Measurements from ENCODE around the gene TUT7. TPM values are rescaled to one million over a fixed set of nuclear protein-coding genes. Genes with fewer than 3 reads are reported as not detected.

Gene TUT7
- total and polyA plus RNA-seq, 2 experiments from 2014 or later = 21.4 to 23.8 TPM

DNA sequence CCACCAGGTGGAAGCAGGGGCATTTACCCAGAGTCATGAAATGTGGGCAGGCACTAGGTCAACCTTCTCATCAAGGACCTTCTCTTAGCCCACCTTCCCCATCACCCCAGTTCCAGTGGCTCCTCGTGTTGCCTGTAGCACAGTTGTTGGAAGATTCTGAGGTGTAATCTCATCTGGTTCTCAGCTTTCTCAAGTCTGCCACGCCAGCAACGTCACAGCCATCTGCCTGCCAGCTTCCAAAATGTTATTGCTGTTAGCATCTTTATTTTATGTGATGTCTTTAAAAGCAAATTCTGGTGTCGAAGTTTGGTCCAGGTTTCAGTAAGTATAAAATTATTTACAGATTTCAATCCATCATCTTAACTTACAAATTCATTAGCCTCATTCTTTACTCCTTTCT is 105.5 kb downstream of the TUT7 start (continued):
- no peak for TF ChIP-seq ETS1 (IDR thresholded peaks at IDR 0.05)

GRCh38 chr9:86246752-86247161 is 107.5 kb downstream of the TUT7 start:
- peaks cover 4% of the 10 kb centered on the region; the same call in 1 of the 2 replicates for H3K4me1 ChIP-seq (ENCODE audit: insufficient read depth)
- 0 out of 2 replicates have a peak overlapping the region, but pooled peaks have one; percentile 12 for H3K4me2 ChIP-seq
- no peaks in the 10 kb centered on the region for H3F3A ChIP-seq (replicated peaks; ENCODE audit: low read depth)
- H3K27me3 ChIP-seq (ENCODE audit: insufficient read depth) = no peaks in the 10 kb centered on the region
- H3K4me3 ChIP-seq = no peak overlapping the region
- H3K9me2 ChIP-seq (ENCODE audit: insufficient read depth) = no peaks in the 10 kb centered on the region
- ATAC-seq (peak; percentile 91), DNase-seq (ENCODE audit: low spot score) (peak; percentile 58)
- no peaks in the 10 kb centered on the region for H3K36me3 ChIP-seq (ENCODE audit: insufficient read depth)
- peaks cover 2% of the 10 kb centered on the region; the same call in 2 of the 3 replicates for H3K4me1 Mint-ChIP-seq
- no peak overlapping the region for H3K27ac Mint-ChIP-seq
- H3K79me2 ChIP-seq (replicated peaks; ENCODE audit: insufficient read depth) = no peaks in the 10 kb centered on the region
- H3K9me3 Mint-ChIP-seq = peaks cover 4% of the 10 kb centered on the region
- peaks cover 3% of the 10 kb centered on the region for H3K27me3 Mint-ChIP-seq (ENCODE audit: insufficient read depth, low read depth, poor library complexity)
- TF ChIP-seq CREB1 (CRISPR knock-in tag; IDR thresholded peaks at IDR 0.05; ENCODE audit: low read depth) (no peak), NANOG (IDR thresholded peaks at IDR 0.05; ENCODE audit: borderline replicate concordance) (no peak), EZH2phosphoT487 (IDR thresholded peaks at IDR 0.05; ENCODE audit: unreplicated experiment) (no peak)
- TF ChIP-seq, protein P1, sequence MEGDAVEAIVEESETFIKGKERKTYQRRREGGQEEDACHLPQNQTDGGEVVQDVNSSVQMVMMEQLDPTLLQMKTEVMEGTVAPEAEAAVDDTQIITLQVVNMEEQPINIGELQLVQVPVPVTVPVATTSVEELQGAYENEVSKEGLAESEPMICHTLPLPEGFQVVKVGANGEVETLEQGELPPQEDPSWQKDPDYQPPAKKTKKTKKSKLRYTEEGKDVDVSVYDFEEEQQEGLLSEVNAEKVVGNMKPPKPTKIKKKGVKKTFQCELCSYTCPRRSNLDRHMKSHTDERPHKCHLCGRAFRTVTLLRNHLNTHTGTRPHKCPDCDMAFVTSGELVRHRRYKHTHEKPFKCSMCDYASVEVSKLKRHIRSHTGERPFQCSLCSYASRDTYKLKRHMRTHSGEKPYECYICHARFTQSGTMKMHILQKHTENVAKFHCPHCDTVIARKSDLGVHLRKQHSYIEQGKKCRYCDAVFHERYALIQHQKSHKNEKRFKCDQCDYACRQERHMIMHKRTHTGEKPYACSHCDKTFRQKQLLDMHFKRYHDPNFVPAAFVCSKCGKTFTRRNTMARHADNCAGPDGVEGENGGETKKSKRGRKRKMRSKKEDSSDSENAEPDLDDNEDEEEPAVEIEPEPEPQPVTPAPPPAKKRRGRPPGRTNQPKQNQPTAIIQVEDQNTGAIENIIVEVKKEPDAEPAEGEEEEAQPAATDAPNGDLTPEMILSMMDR (conservative IDR thresholded peaks at IDR 0.05; ENCODE audit: low read depth in 2 of 2) = peak; percentile 21 to 63
- peaks cover 3% of the 10 kb centered on the region; the same call in 2 of the 3 replicates for H3K36me3 Mint-ChIP-seq (ENCODE audit: low read depth)
- H4K20me1 ChIP-seq (replicated peaks; ENCODE audit: insufficient read depth) = no peaks in the 10 kb centered on the region
- no peak overlapping the region for H3K4me3 Mint-ChIP-seq
- 0 out of 2 replicates have a peak overlapping the region, but pooled peaks have one; percentile 45 for H2AFZ ChIP-seq
- H3K27ac ChIP-seq (ENCODE audit: low read depth) = no peak overlapping the region

DNA sequence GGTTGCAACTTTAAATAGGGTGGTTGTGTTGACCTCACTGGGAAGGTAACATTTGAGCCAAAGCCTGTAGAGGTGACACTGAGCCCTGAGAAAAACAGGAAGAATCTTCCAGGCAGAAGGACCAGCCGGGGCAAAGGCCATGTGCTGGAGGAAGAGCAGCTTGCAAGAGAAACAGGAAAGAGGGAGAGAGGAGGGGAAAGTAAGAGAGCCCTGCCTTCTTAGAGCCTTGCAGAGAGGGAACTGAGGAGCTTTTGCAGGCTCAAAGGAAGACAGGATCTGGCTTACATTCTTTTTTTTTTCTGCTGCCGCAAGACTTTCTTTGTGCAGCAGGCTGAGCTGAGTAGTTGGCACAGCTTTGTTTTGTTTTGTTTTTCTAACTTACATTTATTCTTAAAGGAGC is 112.1 kb downstream of the TUT7 start:
- H3K4me2 ChIP-seq = no peak overlapping the region
- ATAC-seq = peak; percentile 51; the same call in 2 of the 3 replicates
- TF ChIP-seq POLR2AphosphoS5 (IDR thresholded peaks at IDR 0.05; ENCODE audit: low read depth) = no peak
- no peak for TF ChIP-seq ZNF114 (CRISPR knock-in tag; IDR thresholded peaks at IDR 0.05)
- TF ChIP-seq, protein P1 (conservative IDR thresholded peaks at IDR 0.05; ENCODE audit: low read depth in 2 of 2) = no peak
- TF ChIP-seq JUNB (IDR thresholded peaks at IDR 0.05; ENCODE audit: unreplicated experiment) = no peak
- no peak for TF ChIP-seq CREB1 (CRISPR knock-in tag; IDR thresholded peaks at IDR 0.05; ENCODE audit: low read depth)
- TF ChIP-seq, protein P2, sequence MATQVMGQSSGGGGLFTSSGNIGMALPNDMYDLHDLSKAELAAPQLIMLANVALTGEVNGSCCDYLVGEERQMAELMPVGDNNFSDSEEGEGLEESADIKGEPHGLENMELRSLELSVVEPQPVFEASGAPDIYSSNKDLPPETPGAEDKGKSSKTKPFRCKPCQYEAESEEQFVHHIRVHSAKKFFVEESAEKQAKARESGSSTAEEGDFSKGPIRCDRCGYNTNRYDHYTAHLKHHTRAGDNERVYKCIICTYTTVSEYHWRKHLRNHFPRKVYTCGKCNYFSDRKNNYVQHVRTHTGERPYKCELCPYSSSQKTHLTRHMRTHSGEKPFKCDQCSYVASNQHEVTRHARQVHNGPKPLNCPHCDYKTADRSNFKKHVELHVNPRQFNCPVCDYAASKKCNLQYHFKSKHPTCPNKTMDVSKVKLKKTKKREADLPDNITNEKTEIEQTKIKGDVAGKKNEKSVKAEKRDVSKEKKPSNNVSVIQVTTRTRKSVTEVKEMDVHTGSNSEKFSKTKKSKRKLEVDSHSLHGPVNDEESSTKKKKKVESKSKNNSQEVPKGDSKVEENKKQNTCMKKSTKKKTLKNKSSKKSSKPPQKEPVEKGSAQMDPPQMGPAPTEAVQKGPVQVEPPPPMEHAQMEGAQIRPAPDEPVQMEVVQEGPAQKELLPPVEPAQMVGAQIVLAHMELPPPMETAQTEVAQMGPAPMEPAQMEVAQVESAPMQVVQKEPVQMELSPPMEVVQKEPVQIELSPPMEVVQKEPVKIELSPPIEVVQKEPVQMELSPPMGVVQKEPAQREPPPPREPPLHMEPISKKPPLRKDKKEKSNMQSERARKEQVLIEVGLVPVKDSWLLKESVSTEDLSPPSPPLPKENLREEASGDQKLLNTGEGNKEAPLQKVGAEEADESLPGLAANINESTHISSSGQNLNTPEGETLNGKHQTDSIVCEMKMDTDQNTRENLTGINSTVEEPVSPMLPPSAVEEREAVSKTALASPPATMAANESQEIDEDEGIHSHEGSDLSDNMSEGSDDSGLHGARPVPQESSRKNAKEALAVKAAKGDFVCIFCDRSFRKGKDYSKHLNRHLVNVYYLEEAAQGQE (IDR thresholded peaks at IDR 0.05; ENCODE audit: unreplicated experiment) = no peak
- TF ChIP-seq STAT1 (IDR thresholded peaks at IDR 0.05; ENCODE audit: unreplicated experiment) = no peak
- no peak for TF ChIP-seq ETS1 (IDR thresholded peaks at IDR 0.05)
- no peak for TF ChIP-seq ZNF331 (CRISPR knock-in tag; IDR thresholded peaks at IDR 0.05; ENCODE audit: low read depth)

More for the DNA sequence above, 112.1 kb downstream of the TUT7 start:
- Histone ChIP-seq H3K27ac (ENCODE audit: low read depth) (no peak overlapping the region), H3K79me2 (replicated peaks; ENCODE audit: insufficient read depth) (no peaks in the 10 kb centered on the region), H3K4me1 (ENCODE audit: insufficient read depth) (peaks cover 4% of the 10 kb centered on the region; the same call in 1 of the 2 replicates), H3K27me3 (ENCODE audit: insufficient read depth) (no peaks in the 10 kb centered on the region), H3K9me2 (ENCODE audit: insufficient read depth) (no peaks in the 10 kb centered on the region), H4K20me1 (replicated peaks; ENCODE audit: insufficient read depth) (no peaks in the 10 kb centered on the region), H2AFZ (peak overlapping the region; percentile 60; the same call in 1 of the 2 replicates), H3K4me3 (no peak overlapping the region), H3K36me3 (ENCODE audit: insufficient read depth) (no peaks in the 10 kb centered on the region), H3F3A (replicated peaks; ENCODE audit: low read depth) (no peaks in the 10 kb centered on the region)
- Mint-ChIP-seq H3K4me3 (no peak overlapping the region), H3K27ac (no peak overlapping the region), H3K36me3 (ENCODE audit: low read depth) (no peaks in the 10 kb centered on the region), H3K27me3 (ENCODE audit: insufficient read depth, low read depth, poor library complexity) (peaks cover 5% of the 10 kb centered on the region), H3K4me1 (peaks cover 2% of the 10 kb centered on the region; the same call in 2 of the 3 replicates), H3K9me3 (no peaks in the 10 kb centered on the region)
- peak; percentile 17 for DNase-seq (ENCODE audit: low spot score)

All from GM23338 (cell line).